HG03060 (cell line): ENCODE measurements around the gene FBLN7.
"Not testable (repeated sequence)": the region's sequence is repeated elsewhere in the genome, so short reads cannot be mapped to it uniquely, and the experiment has no call there.

Experiments used
- ATAC-seq: cut with Tn5 transposase; IDR thresholded peaks from one replicate; pipeline ENCODE4 v1.9.1; 2021; ENCODE audit warnings: low read depth, moderate number of reproducible peaks; ENCODE audit not compliant: unreplicated experiment

The FBLN7 gene, protein sequence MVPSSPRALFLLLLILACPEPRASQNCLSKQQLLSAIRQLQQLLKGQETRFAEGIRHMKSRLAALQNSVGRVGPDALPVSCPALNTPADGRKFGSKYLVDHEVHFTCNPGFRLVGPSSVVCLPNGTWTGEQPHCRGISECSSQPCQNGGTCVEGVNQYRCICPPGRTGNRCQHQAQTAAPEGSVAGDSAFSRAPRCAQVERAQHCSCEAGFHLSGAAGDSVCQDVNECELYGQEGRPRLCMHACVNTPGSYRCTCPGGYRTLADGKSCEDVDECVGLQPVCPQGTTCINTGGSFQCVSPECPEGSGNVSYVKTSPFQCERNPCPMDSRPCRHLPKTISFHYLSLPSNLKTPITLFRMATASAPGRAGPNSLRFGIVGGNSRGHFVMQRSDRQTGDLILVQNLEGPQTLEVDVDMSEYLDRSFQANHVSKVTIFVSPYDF

GRCh38 chr2:112138159-112139032, at the start of gene FBLN7:
FBLN7 (plus strand) TSS chr2:112138385; CDS start chr2:112138656, 271 bp downstream.
- no peak for ATAC-seq

GRCh38 chr2:112089375-112089774, 48.8 kb upstream of the FBLN7 start:
- no peak for ATAC-seq

GRCh38 chr2:112092286-112093041, 45.7 kb upstream of the FBLN7 start:
- no peak for ATAC-seq

DNA sequence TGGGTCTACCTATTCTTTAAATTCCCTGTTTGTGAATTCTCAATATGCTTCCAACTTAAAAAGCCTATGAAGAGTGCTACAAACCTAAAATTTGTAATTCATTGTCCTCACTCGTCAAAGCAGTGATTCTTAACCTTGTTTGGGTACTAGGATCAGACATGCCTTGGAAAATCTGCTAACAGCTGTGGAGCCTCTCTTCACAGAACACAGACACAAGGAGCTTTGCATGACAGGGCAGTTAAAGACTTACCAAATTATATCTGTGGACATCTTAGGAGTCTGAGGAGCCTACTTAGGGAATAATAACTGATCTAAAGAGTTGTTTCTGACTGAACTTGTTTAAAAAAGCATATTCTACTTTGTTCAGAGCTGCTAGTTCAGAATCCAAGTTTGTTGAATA, 45.0 kb upstream of the FBLN7 start:
- no peak for ATAC-seq

DNA sequence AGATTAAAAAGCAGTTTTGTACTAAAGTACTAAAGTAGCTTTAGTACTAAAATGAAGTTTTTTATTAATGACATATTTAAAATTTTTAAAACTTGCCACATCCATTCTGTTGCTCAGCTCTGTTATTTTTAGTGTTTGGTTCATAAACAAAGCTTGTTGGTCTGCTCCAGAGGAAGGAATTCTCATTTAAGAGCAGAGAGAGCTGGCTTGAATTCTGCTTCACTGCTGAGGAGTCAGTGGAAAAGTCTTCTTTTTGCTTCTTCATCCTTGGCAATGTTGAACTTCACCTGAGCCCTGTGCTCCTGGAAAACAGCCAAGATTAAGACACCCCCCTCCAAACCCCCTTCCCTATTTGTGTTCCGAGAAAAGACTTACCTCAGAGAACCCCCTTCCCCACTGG, 42.5 kb upstream of the FBLN7 start:
- no peak for ATAC-seq

GRCh38 chr2:112096098-112096497, 42.1 kb upstream of the FBLN7 start:
- no peak for ATAC-seq

DNA sequence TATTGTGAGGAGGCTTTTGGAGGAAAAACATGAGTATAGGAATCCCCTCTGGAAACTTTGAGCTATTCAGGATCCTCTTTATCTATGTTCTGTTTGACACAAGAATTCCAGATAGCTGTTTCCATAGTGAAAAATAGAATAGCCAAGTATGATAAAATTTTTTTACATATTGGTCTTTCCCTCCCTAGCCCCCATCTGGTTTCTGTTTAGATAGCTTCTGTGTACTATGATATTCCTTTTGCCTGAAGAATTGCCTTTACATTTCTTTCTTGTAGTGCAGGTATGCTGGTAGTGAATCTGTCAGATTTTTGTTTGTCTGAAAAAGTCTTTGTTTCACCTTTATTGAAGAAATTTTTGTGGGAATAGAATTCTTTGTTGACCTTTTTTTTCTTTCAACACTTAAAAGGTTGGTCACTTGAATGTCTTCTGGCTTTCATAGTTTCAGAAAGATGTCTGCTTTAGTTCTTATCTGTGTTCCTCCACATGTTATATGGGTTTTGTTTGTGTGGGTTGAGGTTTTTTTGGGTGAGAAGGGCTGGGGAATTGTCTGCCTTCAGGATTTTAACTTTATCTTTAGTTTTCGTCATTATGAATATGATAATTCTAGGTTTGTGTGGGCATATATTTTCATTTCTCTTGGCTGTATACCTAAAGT, 29.9 kb upstream of the FBLN7 start:
- ATAC-seq: no peak

GRCh38 chr2:112109278-112109677, 28.9 kb upstream of the FBLN7 start:
- no peak for ATAC-seq

GRCh38 chr2:112110966-112111365, 27.2 kb upstream of the FBLN7 start:
- no peak for ATAC-seq

DNA sequence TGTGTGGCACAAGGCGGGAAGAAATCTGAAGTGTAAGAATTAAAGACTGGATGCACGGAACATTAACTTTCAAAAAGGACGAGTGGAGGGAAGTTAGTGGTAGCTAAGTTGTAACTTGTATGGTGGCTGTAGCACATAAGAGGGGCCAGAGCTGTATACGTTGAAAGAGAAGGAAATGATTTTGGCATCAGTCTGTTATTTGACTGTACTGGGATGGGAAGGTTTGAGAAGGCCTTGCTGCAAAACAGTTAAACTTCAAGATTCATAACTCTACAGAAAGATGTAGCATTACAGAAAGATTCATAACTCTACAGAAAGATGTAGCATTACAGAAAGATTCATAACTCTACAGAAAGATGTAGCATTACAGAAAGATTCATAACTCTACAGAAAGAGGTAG, 24.8 kb upstream of the FBLN7 start:
- not testable (repeated sequence) for ATAC-seq

- no peak for ATAC-seq
These were observed 20.0 kb upstream of the FBLN7 start for GRCh38 chr2:112118148-112118547.

- no peak for ATAC-seq
These were observed 16.4 kb upstream of the FBLN7 start for GRCh38 chr2:112121682-112122254.

DNA sequence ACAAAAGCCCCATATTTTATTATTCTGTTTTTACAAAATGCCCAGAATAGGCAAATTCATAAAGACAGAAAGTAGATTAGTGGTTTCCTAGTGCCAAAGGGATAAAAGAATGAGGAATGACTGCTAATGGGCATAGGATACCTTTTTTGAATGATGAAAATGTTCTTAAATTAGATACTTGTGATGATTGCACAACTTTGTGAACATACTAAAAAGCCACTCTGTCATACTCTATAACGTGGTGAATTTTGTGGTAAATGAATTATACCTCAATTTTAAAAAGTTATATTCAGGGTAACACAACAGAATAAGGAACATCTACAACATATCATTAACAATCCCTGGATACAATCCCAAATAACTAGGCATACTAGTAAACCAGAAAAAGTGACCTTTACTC, 9.1 kb upstream of the FBLN7 start:
- ATAC-seq: no peak

- no peak for ATAC-seq
These were observed 4.8 kb upstream of the FBLN7 start for GRCh38 chr2:112133344-112133743.

GRCh38 chr2:112134120-112134519, 4.1 kb upstream of the FBLN7 start:
- ATAC-seq: no peak

GRCh38 chr2:112136096-112136495, 2.1 kb upstream of the FBLN7 start:
- no peak for ATAC-seq

DNA sequence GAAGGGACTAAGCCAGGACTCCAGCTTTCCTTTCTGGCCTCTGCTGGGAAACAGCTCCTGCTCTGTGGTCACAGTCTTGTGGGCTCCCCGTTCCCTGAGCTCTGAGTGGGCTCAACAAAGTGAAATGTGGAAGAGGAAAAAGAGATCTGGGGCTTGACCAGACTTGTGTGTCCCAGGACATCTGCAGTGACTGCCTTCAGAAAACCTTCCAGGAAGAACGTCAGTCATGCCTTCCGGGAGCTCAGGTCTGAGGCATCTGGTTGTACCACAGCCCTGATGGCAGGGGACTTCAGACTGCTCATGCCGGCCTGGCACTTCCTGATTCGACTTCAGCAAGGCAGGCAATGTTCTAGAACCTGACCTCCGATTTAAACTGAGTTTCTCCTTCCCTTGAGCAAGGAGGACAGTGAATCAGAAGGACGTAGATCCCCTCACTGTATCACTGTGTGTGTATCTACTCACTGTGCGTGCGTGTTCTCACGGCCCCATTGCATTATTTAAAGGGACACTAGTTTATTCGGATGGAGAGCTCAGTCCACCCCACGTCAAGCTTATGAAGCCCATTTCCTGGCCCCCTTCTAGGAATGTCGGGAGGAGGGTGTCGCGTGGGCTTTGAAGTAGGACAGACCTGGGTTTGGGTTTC, 548 bp upstream of the FBLN7 start:
- no peak for ATAC-seq

- not testable (repeated sequence) for ATAC-seq
These were observed 939 bp downstream of the FBLN7 start for GRCh38 chr2:112139033-112139614.

DNA sequence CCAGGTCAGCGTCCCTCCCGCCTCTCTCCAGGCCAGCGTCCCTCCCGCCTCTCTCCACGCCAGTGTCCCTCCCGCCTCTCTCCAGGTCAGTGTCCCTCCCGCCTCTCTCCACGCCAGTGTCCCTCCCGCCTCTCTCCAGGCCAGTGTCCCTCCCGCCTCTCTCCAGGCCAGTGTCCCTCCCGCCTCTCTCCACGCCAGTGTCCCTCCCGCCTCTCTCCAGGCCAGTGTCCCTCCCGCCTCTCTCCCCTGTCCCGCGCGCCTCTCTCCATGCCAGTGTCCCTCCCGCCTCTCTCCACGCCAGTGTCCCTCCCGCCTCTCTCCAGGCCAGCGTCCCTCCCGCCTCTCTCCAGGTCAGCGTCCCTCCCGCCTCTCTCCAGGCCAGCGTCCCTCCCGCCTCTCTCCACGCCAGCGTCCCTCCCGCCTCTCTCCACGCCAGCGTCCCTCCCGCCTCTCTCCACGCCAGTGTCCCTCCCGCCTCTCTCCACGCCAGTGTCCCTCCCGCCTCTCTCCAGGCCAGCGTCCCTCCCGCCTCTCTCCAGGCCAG, 1.5 kb downstream of the FBLN7 start:
- ATAC-seq: not testable (repeated sequence)
